ENCODE measurements around the gene KRT15.

Gene KRT15

GRCh38 chr17:41480136-41480535 is 38.6 kb downstream of the KRT15 start:
- DNase-seq (ENCODE audit: low read depth) = no peak

- DNase-seq (ENCODE audit: low read depth) = no peak
These were observed 40.5 kb downstream of the KRT15 start for GRCh38 chr17:41478237-41478636.

- DNase-seq (ENCODE audit: low read depth) = no peak
These were observed 41.5 kb downstream of the KRT15 start for GRCh38 chr17:41476866-41477815.

- DNase-seq (ENCODE audit: low read depth) = no peak
These were observed 43.3 kb downstream of the KRT15 start for GRCh38 chr17:41475421-41475820.

- no peak for DNase-seq (ENCODE audit: low read depth)
These were observed 43.8 kb downstream of the KRT15 start for GRCh38 chr17:41474863-41475262.

GRCh38 chr17:41468346-41468745 is 50.3 kb downstream of the KRT15 start:
- DNase-seq (ENCODE audit: low read depth) = no peak

GRCh38 chr17:41467561-41467960 is 51.1 kb downstream of the KRT15 start:
- DNase-seq (ENCODE audit: low read depth) = no peak

- no peak for DNase-seq (ENCODE audit: low read depth)
These were observed 51.7 kb downstream of the KRT15 start, which contains the start of gene KRT32 for GRCh38 chr17:41466988-41467387. KRT32 (minus strand) TSS chr17:41467386; CDS start chr17:41467325, 61 bp downstream.

GRCh38 chr17:41464682-41465081 is 54.0 kb downstream of the KRT15 start:
- DNase-seq (ENCODE audit: low read depth) = no peak

- no peak for DNase-seq (ENCODE audit: low read depth)
These were observed 54.5 kb downstream of the KRT15 start for GRCh38 chr17:41464173-41464572.

GRCh38 chr17:41463746-41464145 is 54.9 kb downstream of the KRT15 start:
- no peak for DNase-seq (ENCODE audit: low read depth)

Data from activated gamma-delta T cell treated with anti-CD3 and anti-CD28 coated beads, Interleukin-2, amount 50 U/mL, for 16 hours (primary cell).